K562 (cell line): ENCODE measurements around the gene PRTN3. TPM values are rescaled to one million over a fixed set of nuclear protein-coding genes. Genes with fewer than 3 reads are reported as not detected.

Experiments used
- AFF4 ChIP-seq: sonication (generic); formaldehyde crosslinking; IDR thresholded peaks from 2 replicates; pipeline ENCODE4 v1.8.0; 2023; ENCODE audit warnings: mild to moderate bottlenecking, missing genetic modification reagents
- ARID3A ChIP-seq: IDR thresholded peaks from 2 replicates; pipeline ENCODE4 v1.6.1; 2012; ENCODE audit warnings: low read depth, low read length, improper control_type of control experiment, borderline replicate concordance
- CEBPB ChIP-seq: fragments of 450-650 bp; IDR thresholded peaks from 2 replicates; pipeline ENCODE4 v1.6.1; 2016; ENCODE audit warnings: missing genetic modification characterization, missing compliant biosample characterization
- CREBBP ChIP-seq: IDR thresholded peaks from one replicate; pipeline ENCODE4 v1.6.1; 2012; ENCODE audit warnings: low read depth, mild to moderate bottlenecking, control low read depth, inconsistent platforms, low read length
- GABPB2 ChIP-seq: fragments of 250-450 bp; sonication (Bioruptor Pico); conservative IDR thresholded peaks from 2 replicates; pipeline ENCODE4 v1.5.1; 2021; ENCODE audit warnings: mild to moderate bottlenecking
- GATA2 ChIP-seq: sonication (generic); formaldehyde crosslinking; IDR thresholded peaks from 2 replicates; pipeline ENCODE4 v1.4.0; 2020; ENCODE audit warnings: mild to moderate bottlenecking, missing genetic modification reagents
- HDAC2 ChIP-seq: fragments of 450-650 bp; IDR thresholded peaks from 2 replicates; pipeline ENCODE4 v1.6.1; 2016; ENCODE audit warnings: mild to moderate bottlenecking
- HMG20B ChIP-seq: fragments of 250-450 bp; sonication (Bioruptor Pico); IDR thresholded peaks from 2 replicates; pipeline ENCODE4 v1.5.0; 2021; ENCODE audit warnings: mild to moderate bottlenecking
- HMGXB4 ChIP-seq: sonication (generic); formaldehyde crosslinking; IDR thresholded peaks from 2 replicates; pipeline ENCODE4 v1.8.1; 2023; ENCODE audit warnings: mild to moderate bottlenecking, missing genetic modification reagents
- NCOA1 ChIP-seq: fragments of 450-650 bp; IDR thresholded peaks from 2 replicates; pipeline ENCODE4 v1.6.1; 2016; ENCODE audit warnings: low read depth
- TCFL5 ChIP-seq: fragments of 250-450 bp; sonication (Bioruptor Pico); conservative IDR thresholded peaks from 2 replicates; pipeline ENCODE4 v1.6.1; 2021; ENCODE audit warnings: mild to moderate bottlenecking, moderate library complexity, matching md5 sums
- THAP7 ChIP-seq: fragments of 250-450 bp; sonication (Bioruptor Pico); IDR thresholded peaks from 2 replicates; pipeline ENCODE4 v1.5.0; 2021
- ZNF121 ChIP-seq: sonication (generic); formaldehyde crosslinking; conservative IDR thresholded peaks from 2 replicates; pipeline ENCODE4 v1.8.0; 2022; ENCODE audit warnings: missing genetic modification reagents
- ZNF143 ChIP-seq: sonication (generic); formaldehyde crosslinking; IDR thresholded peaks from 2 replicates; pipeline ENCODE4 v1.9.0; 2022; ENCODE audit warnings: mild to moderate bottlenecking, missing genetic modification reagents
- ZNF280A ChIP-seq: fragments of 450-650 bp; IDR thresholded peaks from 2 replicates; pipeline ENCODE4 v1.6.1; 2018; ENCODE audit warnings: mild to moderate bottlenecking, low read depth; ENCODE audit not compliant: partially characterized antibody
- ZNF311 ChIP-seq: fragments of 250-450 bp; sonication (Bioruptor Pico); IDR thresholded peaks from 2 replicates; pipeline ENCODE4 v1.4.0; 2020; ENCODE audit warnings: mild to moderate bottlenecking, moderate library complexity
- ZNF57 ChIP-seq: fragments of 450-650 bp; formaldehyde crosslinking; IDR thresholded peaks from 2 replicates; pipeline ENCODE4 v1.4.0; 2020; ENCODE audit warnings: mild to moderate bottlenecking, moderate library complexity
- ZNF586 ChIP-seq: fragments of 450-650 bp; formaldehyde crosslinking; conservative IDR thresholded peaks from 2 replicates; pipeline ENCODE4 v1.4.0; 2020; ENCODE audit warnings: mild to moderate bottlenecking, moderate library complexity
- polyA plus RNA-seq, 8 experiments: library from polyadenylated mRNA; depleted of rRNA in 4 of 8; stranded (reverse) in 5 of 8; unstranded in 3 of 8; fragments of >200 nt; fragmentation: Nextera tagmentation in 2 of 8; fragmentation: Illumina TruSeq in 1 of 8; extraction: Ambion mirVana in 2 of 8; extraction: Trizol in 1 of 8; gene quantifications; 2 replicates each; pipeline versions ENCODE4 v1.2.1 to v1.2.3, GENCODE V29; 2011 to 2014; ENCODE audit warnings: inconsistent platforms in 1 of 8, missing spikeins in 1 of 8
- total RNA-seq, 7 experiments: library from RNA; depleted of rRNA in 6 of 7; stranded (reverse); fragments of >200 nt in 6 of 7; fragmentation: Illumina TruSeq in 2 of 7; extraction: Trizol in 2 of 7; gene quantifications; 2 replicates each; pipeline versions ENCODE4 v1.2.1 to v1.2.3, GENCODE V29; 2011 to 2021; ENCODE audit warnings: low replicate concordance in 1 of 7

The PRTN3 gene
- total and polyA plus RNA-seq, 9 of the 15 experiments (the other 6 are each of a cell fraction or from before 2014, with no cell fraction given): 0.14 to 0.86 (median 0.43) TPM; not detected in 3

- TF ChIP-seq GABPB2 (CRISPR knock-in tag) (no peak), AFF4 (peak; percentile 73; the same call in 1 of the 2 replicates), ZNF280A (no peak), HMGXB4 (CRISPR knock-in tag) (0 out of 2 replicates have a peak, but pooled peaks have one; percentile 57), ZNF586 (CRISPR knock-in tag) (no peak), HDAC2 (0 out of 2 replicates have a peak, but pooled peaks have one; percentile 55), GATA2 (0 out of 2 replicates have a peak, but pooled peaks have one; percentile 27), THAP7 (CRISPR knock-in tag) (0 out of 2 replicates have a peak, but pooled peaks have one; percentile 69), ZNF311 (no peak), CEBPB (no peak), NCOA1 (0 out of 2 replicates have a peak, but pooled peaks have one; percentile 22), CREBBP (no peak), ZNF57 (CRISPR knock-in tag) (no peak), HMG20B (CRISPR knock-in tag) (no peak), ZNF143 (CRISPR knock-in tag) (0 out of 2 replicates have a peak, but pooled peaks have one; percentile 9), ZNF121 (CRISPR knock-in tag) (no peak), TCFL5 (no peak), ARID3A (0 out of 2 replicates have a peak, but pooled peaks have one; percentile 35)
These were observed 43.9 kb upstream of the PRTN3 start, which contains the start of gene PTBP1 (continued) for GRCh38 chr19:796692-797527.
